H1 (cell line): Measurements from ENCODE around the gene LLGL1. TPM values are rescaled to one million over a fixed set of nuclear protein-coding genes. Genes with fewer than 3 reads are reported as not detected.

Experiments
- ASH2L ChIP-seq: fragments of 200-600, 300-600 bp; sonication (generic); IDR thresholded peaks from one replicate; pipeline ENCODE4 v1.7.1; 2017; ENCODE audit warnings: low read length
- BRCA1 ChIP-seq: IDR thresholded peaks from 2 replicates; pipeline ENCODE4 v1.6.1; 2012; ENCODE audit warnings: low read depth, low read length, improper control_type of control experiment
- CBX8 ChIP-seq: fragments of 300-800, 300-1000 bp; sonication (generic); IDR thresholded peaks from 2 replicates; pipeline ENCODE4 v1.7.1; 2016; ENCODE audit warnings: low read depth, low read length, borderline replicate concordance
- CHD1 ChIP-seq: IDR thresholded peaks from 2 replicates; pipeline ENCODE4 v1.6.1; 2012; ENCODE audit warnings: low read depth, low read length, improper control_type of control experiment
- EGR1 ChIP-seq: IDR thresholded peaks from 2 replicates; pipeline ENCODE4 v1.6.1; 2011; ENCODE audit warnings: low read depth, low read length, borderline replicate concordance
- EP300 ChIP-seq, 2 experiments: IDR thresholded peaks; 1 replicate in 1 of 2; 2 replicates in 1 of 2; pipeline ENCODE4 v1.6.1; 2011 to 2012; ENCODE audit warnings: low read depth in 2 of 2, low read length in 2 of 2, mild to moderate bottlenecking in 2 of 2, borderline replicate concordance in 1 of 2, inconsistent platforms in 1 of 2, moderate library complexity in 1 of 2
- PHF8 ChIP-seq: fragments of 200-600 bp; sonication (generic); conservative IDR thresholded peaks from 2 replicates; pipeline ENCODE4 v1.7.1; 2012; ENCODE audit warnings: low read depth, mild to moderate bottlenecking, inconsistent platforms, low read length, moderate library complexity
- RBBP5 ChIP-seq: IDR thresholded peaks from 2 replicates; pipeline ENCODE4 v1.7.1; 2012; ENCODE audit warnings: low read depth, mild to moderate bottlenecking, inconsistent platforms, low read length, moderate library complexity, borderline replicate concordance
- SIN3A ChIP-seq, 2 experiments: IDR thresholded peaks in 1 of 2; conservative IDR thresholded peaks in 1 of 2; 2 replicates each; pipeline ENCODE4 v1.6.1; 2011 to 2012; ENCODE audit warnings: low read length in 2 of 2, improper control_type of control experiment in 1 of 2, low read depth in 1 of 2, mild to moderate bottlenecking in 1 of 2
- SP1 ChIP-seq: IDR thresholded peaks from 2 replicates; pipeline ENCODE4 v1.6.1; 2011; ENCODE audit warnings: low read depth, low read length
- TAF7 ChIP-seq: optimal IDR thresholded peaks from 2 replicates; pipeline ENCODE3; 2011; ENCODE audit warnings: low read depth, mild to moderate bottlenecking, inconsistent platforms, low read length, moderate library complexity, borderline replicate concordance
- TCF12 ChIP-seq: IDR thresholded peaks from 2 replicates; pipeline ENCODE4 v1.6.1; 2011; ENCODE audit warnings: low read depth, mild to moderate bottlenecking, low read length
- polyA plus RNA-seq, 7 experiments: library from polyadenylated mRNA; depleted of rRNA in 3 of 7; stranded (reverse) in 5 of 7; unstranded in 2 of 7; fragments of >200 nt in 5 of 7; fragments of 200-250 nt in 2 of 7; gene quantifications; 1 replicate in 5 of 7; 2 replicates in 1 of 7; 4 replicates in 1 of 7; pipeline versions ENCODE4 v1.2.1 to v1.2.3, GENCODE V29; 2011 to 2013; ENCODE audit warnings: missing spikeins in 2 of 7, mixed read lengths in 2 of 7
- total RNA-seq: library from RNA; stranded (reverse); fragmentation: NEBNext Ultra II Directional; extraction: Animal tissue kit (Norgen Biotek cat#: 25700); gene quantifications from 2 replicates; pipeline ENCODE4 v1.2.1, GENCODE V29; 2021
- TF ChIP-seq, protein P1 (sequence below): IDR thresholded peaks from 2 replicates; pipeline ENCODE4 v1.6.1; 2011; ENCODE audit warnings: low read depth, mild to moderate bottlenecking, low read length; ENCODE audit not compliant: insufficient read depth

Gene LLGL1
- total and polyA plus RNA-seq, 2 of the 8 experiments (the other 6 are each of a cell fraction or from before 2014, with no cell fraction given): 71.3 to 107 TPM

- peak; percentile 90 for TF ChIP-seq EGR1
- TF ChIP-seq PHF8: peak; percentile 55
- peak; percentile 41; the same call in 1 of the 2 replicates for TF ChIP-seq SP1
- TF ChIP-seq BRCA1: no peak
- TF ChIP-seq RBBP5: 0 out of 2 replicates have a peak, but pooled peaks have one; percentile 59
- peak; percentile 44 to 86; a peak in 2 of 4 replicates for TF ChIP-seq SIN3A (conservative IDR thresholded peaks at IDR 0.05 in 1 of 2, IDR thresholded peaks at IDR 0.05 in 1 of 2; ENCODE audit: low read depth in 1 of 2, low read length in 2 of 2)
- TF ChIP-seq, protein P1, sequence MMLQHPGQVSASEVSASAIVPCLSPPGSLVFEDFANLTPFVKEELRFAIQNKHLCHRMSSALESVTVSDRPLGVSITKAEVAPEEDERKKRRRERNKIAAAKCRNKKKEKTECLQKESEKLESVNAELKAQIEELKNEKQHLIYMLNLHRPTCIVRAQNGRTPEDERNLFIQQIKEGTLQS: 0 out of 2 replicates have a peak, but pooled peaks have one; percentile 6
- no peak for TF ChIP-seq CHD1
- TF ChIP-seq ASH2L: peak; percentile 38
- TF ChIP-seq TCF12: no peak
- peak; percentile 37 for TF ChIP-seq TAF7
- no peak; a peak in 1 of 3 replicates for TF ChIP-seq EP300 (IDR thresholded peaks at IDR 0.05; ENCODE audit: borderline replicate concordance in 1 of 2, low read depth in 2 of 2, low read length in 2 of 2)
- TF ChIP-seq CBX8: no peak
- TF ChIP-seq, all 59 proteins: peak for 16
These were observed 881 bp upstream of the LLGL1 start (continued) for GRCh38 chr17:18224387-18225120.
